HEK293 (cell line): ENCODE results near the gene COL17A1.
A peak's percentile ranks its signal among the peaks of the same experiment; 100 is the strongest.

Source experiments
- CTCF ChIA-PET: fragments of 350-600 bp; formaldehyde crosslinking; extraction: SDS; loops from one replicate; lab custom pipeline; 2021; ENCODE audit warnings: antibody characterized with exemption; lab: Yijun Ruan, JAX
- POLR2A ChIA-PET: fragments of 300-600 bp; formaldehyde crosslinking; extraction: SDS; loops from one replicate; lab custom pipeline; 2020; ENCODE audit warnings: antibody characterized with exemption, inconsistent platforms; lab: Yijun Ruan, JAX
- H3K27ac ChIP-seq: fragments of 200-500 bp; sonication (Bioruptor generic); 2 replicates; pipeline ENCODE4 v1.5.1; 2014; ENCODE audit warnings: low read depth, low read length, control low read depth, inconsistent platforms; ENCODE audit errors: extremely low read depth
- H3K36me3 ChIP-seq, 2 experiments: fragments of 200-500 bp in 1 of 2; sonication (Bioruptor generic) in 1 of 2; 1 replicate in 1 of 2; 2 replicates in 1 of 2; pipeline ENCODE4 v1.5.1; 2014 to 2017; ENCODE audit warnings: inconsistent platforms in 2 of 2, low read length in 2 of 2; ENCODE audit not compliant: control insufficient read depth in 2 of 2, insufficient read depth in 1 of 2
- H3K4me1 ChIP-seq: fragments of 200-500 bp; sonication (Bioruptor generic); 2 replicates; pipeline ENCODE4 v1.5.1; 2014; ENCODE audit warnings: mild to moderate bottlenecking, low read length, inconsistent platforms; ENCODE audit not compliant: control insufficient read depth, insufficient read depth
- H3K4me3 ChIP-seq: 2 replicates; pipeline ENCODE4 v1.5.1; 2011; ENCODE audit warnings: low read depth, mild to moderate bottlenecking, control low read depth, low read length, moderate library complexity
- H3K9me3 ChIP-seq: fragments of 200-500 bp; sonication (Bioruptor generic); 2 replicates; pipeline ENCODE4 v1.5.1; 2014; ENCODE audit warnings: low read depth, low read length, inconsistent platforms; ENCODE audit not compliant: control insufficient read depth, insufficient read depth
- HIC1 ChIP-seq: fragments of 450-650 bp; formaldehyde crosslinking; IDR thresholded peaks from 2 replicates; pipeline ENCODE4 v1.5.1; 2016; ENCODE audit warnings: missing biosample characterization, missing genetic modification characterization
- INSM2 ChIP-seq: fragments of 450-650 bp; formaldehyde crosslinking; IDR thresholded peaks from 2 replicates; pipeline ENCODE4 v1.5.1; 2016; ENCODE audit warnings: missing biosample characterization, missing genetic modification characterization
- KLF9 ChIP-seq: fragments of 450-650 bp; formaldehyde crosslinking; IDR thresholded peaks from 2 replicates; pipeline ENCODE4 v1.5.1; 2016; ENCODE audit warnings: missing biosample characterization, missing genetic modification characterization, low read depth
- MYNN ChIP-seq: fragments of 450-650 bp; formaldehyde crosslinking; IDR thresholded peaks from 2 replicates; pipeline ENCODE4 v1.5.1; 2016; ENCODE audit warnings: missing biosample characterization, missing genetic modification characterization, borderline replicate concordance
- SCRT2 ChIP-seq: fragments of 450-650 bp; formaldehyde crosslinking; IDR thresholded peaks from 2 replicates; pipeline ENCODE4 v1.5.1; 2016; ENCODE audit warnings: missing biosample characterization, missing genetic modification characterization
- TCF7L2 ChIP-seq: IDR thresholded peaks from 2 replicates; pipeline ENCODE4 v1.6.1; 2011; ENCODE audit warnings: low read depth, mild to moderate bottlenecking, inconsistent platforms, low read length, moderate library complexity, borderline replicate concordance
- ZEB2 ChIP-seq: fragments of 450-650 bp; formaldehyde crosslinking; IDR thresholded peaks from 2 replicates; pipeline ENCODE4 v1.5.1; 2016; ENCODE audit warnings: missing biosample characterization, missing genetic modification characterization
- ZFP37 ChIP-seq: fragments of 450-650 bp; formaldehyde crosslinking; IDR thresholded peaks from 2 replicates; pipeline ENCODE4 v1.5.1; 2016; ENCODE audit warnings: missing biosample characterization, missing genetic modification characterization
- ZNF121 ChIP-seq: fragments of 450-650 bp; formaldehyde crosslinking; IDR thresholded peaks from 2 replicates; pipeline ENCODE4 v1.5.1; 2016; ENCODE audit warnings: missing biosample characterization, missing genetic modification characterization
- ZNF146 ChIP-seq: fragments of 450-650 bp; formaldehyde crosslinking; IDR thresholded peaks from 2 replicates; pipeline ENCODE4 v1.5.1; 2016; ENCODE audit warnings: missing biosample characterization, missing genetic modification characterization
- ZNF221 ChIP-seq: fragments of 450-650 bp; formaldehyde crosslinking; IDR thresholded peaks from 2 replicates; pipeline ENCODE4 v1.5.1; 2017; ENCODE audit warnings: missing biosample characterization, missing genetic modification characterization, borderline replicate concordance
- ZNF311 ChIP-seq: fragments of 450-650 bp; formaldehyde crosslinking; IDR thresholded peaks from 2 replicates; pipeline ENCODE4 v1.5.1; 2017; ENCODE audit warnings: missing biosample characterization, missing genetic modification characterization, borderline replicate concordance
- ZNF626 ChIP-seq: fragments of 450-650 bp; sonication (Bioruptor Pico); formaldehyde crosslinking; IDR thresholded peaks from 2 replicates; pipeline ENCODE4 v1.5.1; 2018; ENCODE audit warnings: missing biosample characterization, missing genetic modification characterization, inconsistent platforms
- ZNF677 ChIP-seq: fragments of 450-650 bp; IDR thresholded peaks from 2 replicates; pipeline ENCODE4 v1.5.0; 2018; ENCODE audit warnings: missing biosample characterization, mild to moderate bottlenecking, missing genetic modification characterization, moderate library complexity
- ZNF692 ChIP-seq: fragments of 450-650 bp; formaldehyde crosslinking; IDR thresholded peaks from 2 replicates; pipeline ENCODE4 v1.5.1; 2016; ENCODE audit warnings: missing biosample characterization, missing genetic modification characterization
- ZNF707 ChIP-seq: fragments of 450-650 bp; formaldehyde crosslinking; IDR thresholded peaks from 2 replicates; pipeline ENCODE4 v1.5.1; 2016; ENCODE audit warnings: missing biosample characterization, missing genetic modification characterization
- ZNF777 ChIP-seq: fragments of 450-650 bp; formaldehyde crosslinking; IDR thresholded peaks from 2 replicates; pipeline ENCODE4 v1.5.1; 2017; ENCODE audit warnings: missing biosample characterization, missing genetic modification characterization, borderline replicate concordance
- ZNF791 ChIP-seq: fragments of 450-650 bp; formaldehyde crosslinking; IDR thresholded peaks from 2 replicates; pipeline ENCODE4 v1.5.1; 2016; ENCODE audit warnings: missing biosample characterization, missing genetic modification characterization
- ZSCAN18 ChIP-seq: fragments of 450-650 bp; formaldehyde crosslinking; IDR thresholded peaks from 2 replicates; pipeline ENCODE4 v1.5.1; 2016; ENCODE audit warnings: missing biosample characterization, missing genetic modification characterization
- TF ChIP-seq, protein P1 (sequence below): fragments of 450-650 bp; formaldehyde crosslinking; IDR thresholded peaks from 2 replicates; pipeline ENCODE4 v1.5.1; 2017; ENCODE audit warnings: missing biosample characterization, missing genetic modification characterization
- TF ChIP-seq, protein P2 (sequence below): fragments of 450-650 bp; formaldehyde crosslinking; IDR thresholded peaks from 2 replicates; pipeline ENCODE4 v1.5.1; 2016; ENCODE audit warnings: missing biosample characterization, missing genetic modification characterization

The COL17A1 gene

DNA sequence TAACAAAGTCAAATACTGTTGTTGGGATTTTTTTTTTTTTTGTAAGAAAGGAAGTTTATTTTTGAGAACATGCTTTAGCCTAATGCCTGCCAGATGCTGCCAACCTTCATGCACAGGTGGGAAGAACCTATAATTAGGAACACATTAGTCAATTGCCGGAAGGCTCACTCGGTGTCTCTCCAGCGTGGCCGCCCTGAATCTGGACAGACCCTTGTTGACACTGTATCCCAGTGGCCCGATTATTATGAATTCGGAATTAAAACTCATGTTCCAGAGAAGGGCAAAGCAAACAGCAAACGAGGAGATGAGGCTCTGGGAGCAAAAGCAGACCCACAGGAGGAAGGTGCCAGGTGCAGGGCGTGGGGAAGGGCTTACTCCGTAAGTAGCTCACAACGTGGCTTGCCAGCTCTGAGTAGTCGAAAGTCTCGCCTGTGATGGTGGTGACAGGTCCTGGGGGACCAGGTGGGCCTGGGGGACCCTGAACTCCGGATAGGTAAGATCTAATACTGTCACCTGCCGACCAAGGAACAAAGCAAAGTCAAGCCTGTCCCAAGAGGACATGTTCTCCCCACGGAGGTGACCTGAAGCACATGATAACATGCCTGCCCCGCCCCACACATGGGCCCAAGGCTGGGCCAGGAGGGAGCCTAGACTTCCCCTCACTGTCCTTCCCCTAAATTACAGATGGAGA lies 48.3 kb downstream of the COL17A1 start (continued):
- TF ChIP-seq TCF7L2 (no peak), ZNF626 (tag by site-specific recombination) (no peak), SCRT2 (tag by site-specific recombination) (no peak)
- TF ChIP-seq, protein P1, sequence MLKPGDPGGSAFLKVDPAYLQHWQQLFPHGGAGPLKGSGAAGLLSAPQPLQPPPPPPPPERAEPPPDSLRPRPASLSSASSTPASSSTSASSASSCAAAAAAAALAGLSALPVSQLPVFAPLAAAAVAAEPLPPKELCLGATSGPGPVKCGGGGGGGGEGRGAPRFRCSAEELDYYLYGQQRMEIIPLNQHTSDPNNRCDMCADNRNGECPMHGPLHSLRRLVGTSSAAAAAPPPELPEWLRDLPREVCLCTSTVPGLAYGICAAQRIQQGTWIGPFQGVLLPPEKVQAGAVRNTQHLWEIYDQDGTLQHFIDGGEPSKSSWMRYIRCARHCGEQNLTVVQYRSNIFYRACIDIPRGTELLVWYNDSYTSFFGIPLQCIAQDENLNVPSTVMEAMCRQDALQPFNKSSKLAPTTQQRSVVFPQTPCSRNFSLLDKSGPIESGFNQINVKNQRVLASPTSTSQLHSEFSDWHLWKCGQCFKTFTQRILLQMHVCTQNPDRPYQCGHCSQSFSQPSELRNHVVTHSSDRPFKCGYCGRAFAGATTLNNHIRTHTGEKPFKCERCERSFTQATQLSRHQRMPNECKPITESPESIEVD (tag by site-specific recombination), result no peak

- Histone ChIP-seq H3K9me3 (no peaks in the 10 kb centered on the region), H3K27ac (no peak overlapping the region), H3K4me1 (no peaks in the 10 kb centered on the region), H3K36me3 (peaks cover 0 to 4% of the 10 kb centered on the region in 2 experiments; a peak in 1 of 3 replicates), H3K4me3 (no peak overlapping the region)
- ChIA-PET POLR2A (no interaction called here), CTCF (interaction anchor here (1.5 kb wide), 1 partner anchor 149 kb away, joined by 4 read pairs; no protein-coding TSS in a partner anchor)
- TF ChIP-seq ZEB2, result no peak
- no peak for TF ChIP-seq ZNF777 (tag by site-specific recombination)
- TF ChIP-seq ZSCAN18 (tag by site-specific recombination), result no peak
- TF ChIP-seq, protein P2, sequence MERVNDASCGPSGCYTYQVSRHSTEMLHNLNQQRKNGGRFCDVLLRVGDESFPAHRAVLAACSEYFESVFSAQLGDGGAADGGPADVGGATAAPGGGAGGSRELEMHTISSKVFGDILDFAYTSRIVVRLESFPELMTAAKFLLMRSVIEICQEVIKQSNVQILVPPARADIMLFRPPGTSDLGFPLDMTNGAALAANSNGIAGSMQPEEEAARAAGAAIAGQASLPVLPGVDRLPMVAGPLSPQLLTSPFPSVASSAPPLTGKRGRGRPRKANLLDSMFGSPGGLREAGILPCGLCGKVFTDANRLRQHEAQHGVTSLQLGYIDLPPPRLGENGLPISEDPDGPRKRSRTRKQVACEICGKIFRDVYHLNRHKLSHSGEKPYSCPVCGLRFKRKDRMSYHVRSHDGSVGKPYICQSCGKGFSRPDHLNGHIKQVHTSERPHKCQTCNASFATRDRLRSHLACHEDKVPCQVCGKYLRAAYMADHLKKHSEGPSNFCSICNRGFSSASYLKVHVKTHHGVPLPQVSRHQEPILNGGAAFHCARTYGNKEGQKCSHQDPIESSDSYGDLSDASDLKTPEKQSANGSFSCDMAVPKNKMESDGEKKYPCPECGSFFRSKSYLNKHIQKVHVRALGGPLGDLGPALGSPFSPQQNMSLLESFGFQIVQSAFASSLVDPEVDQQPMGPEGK (tag by site-specific recombination), result peak; percentile 0; the same call in 1 of the 2 replicates
Observed at GRCh38 chr10:104036518-104037260, 49.0 kb downstream of the COL17A1 start.

DNA sequence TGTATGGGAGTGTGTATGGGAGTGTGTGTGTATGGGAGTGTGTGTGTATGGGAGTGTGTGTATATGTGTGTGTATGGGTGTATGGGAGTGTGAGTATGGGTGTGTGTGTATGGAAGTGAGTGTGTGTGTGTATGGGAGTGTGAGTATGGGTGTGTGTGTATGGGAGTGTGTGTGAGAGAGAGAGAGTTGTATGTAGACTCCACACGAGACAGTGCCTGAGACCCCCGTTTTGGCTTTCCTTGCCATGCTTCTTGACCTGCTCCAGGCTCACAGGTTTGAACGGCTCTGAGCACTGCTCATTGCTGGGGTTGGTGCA lies 49.7 kb downstream of the COL17A1 start:
- H3K9me3 ChIP-seq, result no peaks in the 10 kb centered on the region
- ChIA-PET CTCF (no interaction called here), POLR2A (no interaction called here)
- peaks cover 0 to 4% of the 10 kb centered on the region in 2 experiments; a peak in 1 of 3 replicates for H3K36me3 ChIP-seq
- no peaks in the 10 kb centered on the region for H3K4me1 ChIP-seq
- no peak overlapping the region for H3K27ac ChIP-seq
- H3K4me3 ChIP-seq, result no peak overlapping the region
- TF ChIP-seq ZNF146 (no peak), ZFP37 (tag by site-specific recombination) (no peak), ZNF677 (tag by site-specific recombination) (no peak), KLF9 (tag by site-specific recombination) (no peak), ZNF707 (tag by site-specific recombination) (no peak), MYNN (tag by site-specific recombination) (no peak), HIC1 (tag by site-specific recombination) (no peak), INSM2 (tag by site-specific recombination) (no peak), ZNF311 (tag by site-specific recombination) (no peak), ZNF692 (tag by site-specific recombination) (no peak), ZNF221 (tag by site-specific recombination) (no peak), ZNF121 (tag by site-specific recombination) (no peak), ZNF791 (tag by site-specific recombination) (no peak)
